Fibroblast of peridontal ligament (primary cell): ENCODE data around the gene AGBL2.

Experiments used
- DNase-seq: peaks from one replicate; pipeline ENCODE4 v3.0.0-alpha.2; 2010; ENCODE audit errors: extremely low read depth

The AGBL2 gene

GRCh38 chr11:47631473-47631872 lies 83.7 kb downstream of the AGBL2 start:
- no peak for DNase-seq

- DNase-seq: no peak
Measured at GRCh38 chr11:47628026-47628425, 87.1 kb downstream of the AGBL2 start.

- DNase-seq: no peak
Measured at GRCh38 chr11:47626234-47626633, 88.9 kb downstream of the AGBL2 start.

GRCh38 chr11:47620836-47621378 lies 94.3 kb downstream of the AGBL2 start:
- no peak for DNase-seq

- peak; percentile 84 for DNase-seq
Measured at GRCh38 chr11:47617417-47617809, 97.8 kb downstream of the AGBL2 start.

GRCh38 chr11:47616726-47617416 lies 98.3 kb downstream of the AGBL2 start:
- peak; percentile 94 for DNase-seq

- no peak for DNase-seq
Measured at GRCh38 chr11:47615249-47615648, 99.9 kb downstream of the AGBL2 start.

- DNase-seq: no peak
Measured at GRCh38 chr11:47611348-47611794, 103.8 kb downstream of the AGBL2 start.

GRCh38 chr11:47609675-47610074 lies 105.5 kb downstream of the AGBL2 start:
- no peak for DNase-seq
